ENCODE data around the gene INSYN2B. TPM values are rescaled to one million over a fixed set of nuclear protein-coding genes. Genes with fewer than 3 reads are reported as not detected.

The INSYN2B gene
- total and polyA plus RNA-seq, 2 of the 4 experiments (the other 2 are of a cell fraction) = 9.1 to 33.5 TPM

DNA sequence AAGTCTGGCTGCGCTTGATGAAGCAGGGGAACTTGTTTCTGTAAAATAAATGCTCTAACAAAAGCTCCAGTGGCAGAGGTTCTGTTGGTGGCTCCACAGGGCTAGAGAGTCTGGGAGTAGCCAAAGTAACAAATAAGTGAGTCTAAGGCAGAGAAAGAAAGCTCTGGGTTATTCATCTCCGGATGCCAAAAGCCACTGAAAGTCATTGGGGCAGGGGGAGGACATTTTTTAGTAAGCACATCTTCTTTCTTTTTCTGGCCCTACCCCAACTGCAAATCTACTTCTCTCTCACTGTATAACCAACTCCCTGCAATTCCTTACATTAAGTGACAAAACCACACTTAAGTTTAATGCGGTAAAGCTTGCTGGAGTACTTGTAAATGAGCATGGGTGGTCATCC is 141.6 kb downstream of the INSYN2B start:
- no peak overlapping the region for H2AK5ac ChIP-seq (ENCODE audit: low read depth, low read length)
- no peak overlapping the region for H4K8ac ChIP-seq (ENCODE audit: low read depth in 2 of 2, low read length in 2 of 2)
- H3K4me3 ChIP-seq (ENCODE audit: insufficient read depth, low read depth, low read length) = no peak overlapping the region
- H3K4me1 ChIP-seq (ENCODE audit: control insufficient read depth, insufficient read depth, low read length) = no peaks in the 10 kb centered on the region; the same call in 1 of the 2 replicates
- no peak overlapping the region for H3K27ac ChIP-seq (ENCODE audit: insufficient read depth, low read length)
- no peaks in the 10 kb centered on the region for H3K79me1 ChIP-seq (ENCODE audit: low read depth in 1 of 2, low read length in 2 of 2)
- no peak overlapping the region for H3K14ac ChIP-seq (replicated peaks; ENCODE audit: low read depth, low read length)
- WGBS, 2 experiments (ENCODE audit: extremely low coverage in 2 of 2, insufficient read length in 1 of 2) = 75% methylated on average over 2 of the region's 3 CpGs; no CpG with 5 or more reads in 1 of the 2 experiments
- no peaks in the 10 kb centered on the region for H3K9me3 ChIP-seq (ENCODE audit: control insufficient read depth, insufficient read depth, low read length)
- H3K4ac ChIP-seq (ENCODE audit: low read depth, low read length) = no peak overlapping the region
- H3K9me1 ChIP-seq (ENCODE audit: insufficient read depth, low read length) = peaks cover 3% of the 10 kb centered on the region; the same call in 1 of the 2 replicates
- no peak overlapping the region for H3K4me2 ChIP-seq (ENCODE audit: low read depth, low read length)
- BruUV-seq (replicated peaks) = no TSS peak
- H2BK15ac ChIP-seq (ENCODE audit: low read depth, low read length) = no peak overlapping the region
- in situ Hi-C loops (cut with MboI; ENCODE audit: low sequenced_read_pairs) (no loop called here), intact Hi-C loops (cut with micrococcal nuclease) (no loop called here), dilution Hi-C loops (cut with HindIII; ENCODE audit: low sequenced_read_pairs, unreplicated experiment) (no loop called here)
- H2BK120ac ChIP-seq (ENCODE audit: low read depth, low read length) = no peak overlapping the region
- no peak overlapping the region for H3K18ac ChIP-seq (ENCODE audit: low read depth, low read length)
- H4K91ac ChIP-seq (ENCODE audit: insufficient read depth, low read depth, low read length) = no peak overlapping the region
- TF ChIP-seq SMC3 (IDR thresholded peaks at IDR 0.05; ENCODE audit: low read depth, low read length) = no peak
- TF ChIP-seq RFX5 (IDR thresholded peaks at IDR 0.05; ENCODE audit: low read depth, low read length) = no peak
- TF ChIP-seq MAFK (IDR thresholded peaks at IDR 0.05; ENCODE audit: low read depth, low read length) = no peak
- no peak for TF ChIP-seq CEBPB (IDR thresholded peaks at IDR 0.05; ENCODE audit: low read depth, low read length)
- TF ChIP-seq BHLHE40 (IDR thresholded peaks at IDR 0.05; ENCODE audit: low read depth, low read length) = no peak
- no peak for TF ChIP-seq RCOR1 (IDR thresholded peaks at IDR 0.05; ENCODE audit: insufficient replicate concordance, low read length)
- no peak for TF ChIP-seq CHD1 (IDR thresholded peaks at IDR 0.05; ENCODE audit: low read depth, low read length)
- TF ChIP-seq MXI1 (IDR thresholded peaks at IDR 0.05; ENCODE audit: borderline replicate concordance, low read depth, low read length) = no peak
- TF ChIP-seq MAZ (IDR thresholded peaks at IDR 0.05; ENCODE audit: borderline replicate concordance, low read depth, low read length) = no peak
- no peak for TF ChIP-seq POLR2A (IDR thresholded peaks at IDR 0.05; ENCODE audit: low read depth, low read length)
- TF ChIP-seq, protein P1, sequence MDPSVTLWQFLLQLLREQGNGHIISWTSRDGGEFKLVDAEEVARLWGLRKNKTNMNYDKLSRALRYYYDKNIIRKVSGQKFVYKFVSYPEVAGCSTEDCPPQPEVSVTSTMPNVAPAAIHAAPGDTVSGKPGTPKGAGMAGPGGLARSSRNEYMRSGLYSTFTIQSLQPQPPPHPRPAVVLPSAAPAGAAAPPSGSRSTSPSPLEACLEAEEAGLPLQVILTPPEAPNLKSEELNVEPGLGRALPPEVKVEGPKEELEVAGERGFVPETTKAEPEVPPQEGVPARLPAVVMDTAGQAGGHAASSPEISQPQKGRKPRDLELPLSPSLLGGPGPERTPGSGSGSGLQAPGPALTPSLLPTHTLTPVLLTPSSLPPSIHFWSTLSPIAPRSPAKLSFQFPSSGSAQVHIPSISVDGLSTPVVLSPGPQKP (IDR thresholded peaks at IDR 0.05; ENCODE audit: borderline replicate concordance, low read depth, low read length) = no peak
- TF ChIP-seq, protein P2, sequence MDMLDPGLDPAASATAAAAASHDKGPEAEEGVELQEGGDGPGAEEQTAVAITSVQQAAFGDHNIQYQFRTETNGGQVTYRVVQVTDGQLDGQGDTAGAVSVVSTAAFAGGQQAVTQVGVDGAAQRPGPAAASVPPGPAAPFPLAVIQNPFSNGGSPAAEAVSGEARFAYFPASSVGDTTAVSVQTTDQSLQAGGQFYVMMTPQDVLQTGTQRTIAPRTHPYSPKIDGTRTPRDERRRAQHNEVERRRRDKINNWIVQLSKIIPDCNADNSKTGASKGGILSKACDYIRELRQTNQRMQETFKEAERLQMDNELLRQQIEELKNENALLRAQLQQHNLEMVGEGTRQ (IDR thresholded peaks at IDR 0.05; ENCODE audit: low read depth, low read length) = no peak
- TF ChIP-seq, protein P3, sequence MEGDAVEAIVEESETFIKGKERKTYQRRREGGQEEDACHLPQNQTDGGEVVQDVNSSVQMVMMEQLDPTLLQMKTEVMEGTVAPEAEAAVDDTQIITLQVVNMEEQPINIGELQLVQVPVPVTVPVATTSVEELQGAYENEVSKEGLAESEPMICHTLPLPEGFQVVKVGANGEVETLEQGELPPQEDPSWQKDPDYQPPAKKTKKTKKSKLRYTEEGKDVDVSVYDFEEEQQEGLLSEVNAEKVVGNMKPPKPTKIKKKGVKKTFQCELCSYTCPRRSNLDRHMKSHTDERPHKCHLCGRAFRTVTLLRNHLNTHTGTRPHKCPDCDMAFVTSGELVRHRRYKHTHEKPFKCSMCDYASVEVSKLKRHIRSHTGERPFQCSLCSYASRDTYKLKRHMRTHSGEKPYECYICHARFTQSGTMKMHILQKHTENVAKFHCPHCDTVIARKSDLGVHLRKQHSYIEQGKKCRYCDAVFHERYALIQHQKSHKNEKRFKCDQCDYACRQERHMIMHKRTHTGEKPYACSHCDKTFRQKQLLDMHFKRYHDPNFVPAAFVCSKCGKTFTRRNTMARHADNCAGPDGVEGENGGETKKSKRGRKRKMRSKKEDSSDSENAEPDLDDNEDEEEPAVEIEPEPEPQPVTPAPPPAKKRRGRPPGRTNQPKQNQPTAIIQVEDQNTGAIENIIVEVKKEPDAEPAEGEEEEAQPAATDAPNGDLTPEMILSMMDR (conservative IDR thresholded peaks at IDR 0.05; ENCODE audit: low read depth, low read length) = no peak
- no peak for TF ChIP-seq RAD21 (IDR thresholded peaks at IDR 0.05; ENCODE audit: low read length)
- no peak overlapping the region for H3K23ac ChIP-seq (ENCODE audit: low read depth, low read length)
- H3K36me3 ChIP-seq (ENCODE audit: control insufficient read depth, insufficient read depth, low read length) = no peaks in the 10 kb centered on the region
- POLR2A ChIA-PET (ENCODE audit: unreplicated experiment) = no interaction called here
- H3K56ac ChIP-seq (ENCODE audit: extremely low read depth, insufficient read depth, low read length) = no peak overlapping the region
- no peak overlapping the region for H2BK5ac ChIP-seq (ENCODE audit: low read depth, low read length, poor library complexity, severe bottlenecking)
- ATAC-seq (ENCODE audit: low read depth) = no peak
- no peak overlapping the region for H2AK9ac ChIP-seq (replicated peaks; ENCODE audit: low read depth, low read length, poor library complexity)
- H3K9ac ChIP-seq (ENCODE audit: low read depth, low read length) = no peak overlapping the region
- H2BK20ac ChIP-seq (ENCODE audit: low read depth, low read length) = no peak overlapping the region
- no peaks in the 10 kb centered on the region for H3K27me3 ChIP-seq (ENCODE audit: control insufficient read depth, insufficient read depth, low read length)
- no peak overlapping the region for H2AFZ ChIP-seq (replicated peaks; ENCODE audit: low read length, poor library complexity)
- no peaks in the 10 kb centered on the region for H4K20me1 ChIP-seq (ENCODE audit: insufficient read depth, low read length)
- no peak overlapping the region for H4K5ac ChIP-seq (ENCODE audit: low read depth, low read length)
- CTCF ChIA-PET = interaction anchor here (0.8 kb wide), 1 partner anchor 12 kb away, joined by 3 read pairs; no protein-coding TSS in a partner anchor
- DNase-seq = no peak
